ENCODE results near the gene SUPT6H.

Gene SUPT6H

DNA sequence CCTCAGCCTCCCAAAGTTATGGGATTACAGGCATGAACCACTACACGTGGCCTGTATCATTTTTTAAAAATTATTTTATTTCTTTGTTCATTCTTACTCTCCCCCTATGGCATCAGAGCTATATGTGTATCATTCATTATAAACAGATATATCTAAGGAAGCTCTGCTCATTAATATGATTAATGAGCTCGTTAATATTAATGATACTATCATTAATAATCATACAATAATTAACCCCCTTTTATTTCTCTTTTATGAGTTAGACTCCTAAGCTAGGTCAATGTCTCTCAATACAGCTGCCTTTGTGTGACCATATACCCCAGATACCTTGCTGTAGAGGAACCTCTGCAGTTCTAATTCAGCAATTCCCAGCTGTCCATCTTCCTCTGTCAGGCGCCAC, 43.5 kb upstream of the SUPT6H start:
- TF ChIP-seq, protein P1, sequence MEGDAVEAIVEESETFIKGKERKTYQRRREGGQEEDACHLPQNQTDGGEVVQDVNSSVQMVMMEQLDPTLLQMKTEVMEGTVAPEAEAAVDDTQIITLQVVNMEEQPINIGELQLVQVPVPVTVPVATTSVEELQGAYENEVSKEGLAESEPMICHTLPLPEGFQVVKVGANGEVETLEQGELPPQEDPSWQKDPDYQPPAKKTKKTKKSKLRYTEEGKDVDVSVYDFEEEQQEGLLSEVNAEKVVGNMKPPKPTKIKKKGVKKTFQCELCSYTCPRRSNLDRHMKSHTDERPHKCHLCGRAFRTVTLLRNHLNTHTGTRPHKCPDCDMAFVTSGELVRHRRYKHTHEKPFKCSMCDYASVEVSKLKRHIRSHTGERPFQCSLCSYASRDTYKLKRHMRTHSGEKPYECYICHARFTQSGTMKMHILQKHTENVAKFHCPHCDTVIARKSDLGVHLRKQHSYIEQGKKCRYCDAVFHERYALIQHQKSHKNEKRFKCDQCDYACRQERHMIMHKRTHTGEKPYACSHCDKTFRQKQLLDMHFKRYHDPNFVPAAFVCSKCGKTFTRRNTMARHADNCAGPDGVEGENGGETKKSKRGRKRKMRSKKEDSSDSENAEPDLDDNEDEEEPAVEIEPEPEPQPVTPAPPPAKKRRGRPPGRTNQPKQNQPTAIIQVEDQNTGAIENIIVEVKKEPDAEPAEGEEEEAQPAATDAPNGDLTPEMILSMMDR (IDR thresholded peaks at IDR 0.05) = no peak
- no peak for TF ChIP-seq ZFX (IDR thresholded peaks at IDR 0.05; ENCODE audit: borderline replicate concordance)

DNA sequence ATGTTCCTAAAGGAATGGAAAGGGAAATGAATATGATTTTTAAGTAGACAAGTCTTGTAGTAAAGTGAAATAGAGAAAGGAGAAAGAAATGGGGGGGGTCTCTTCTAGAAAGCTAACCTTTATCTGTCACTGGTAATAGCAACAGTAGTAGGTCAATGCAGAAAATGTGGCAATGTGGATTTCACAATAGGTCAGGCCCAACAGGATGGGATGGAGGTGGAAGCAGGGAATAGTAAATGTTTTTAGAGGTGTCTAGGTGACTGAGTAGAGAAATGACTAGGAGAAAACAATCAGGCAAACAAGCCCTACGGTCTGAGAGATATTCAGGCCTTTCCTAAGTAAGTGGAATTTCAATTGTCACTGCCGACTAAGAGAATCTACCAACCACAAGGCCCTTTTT, 42.0 kb upstream of the SUPT6H start:
- TF ChIP-seq, protein P1 (IDR thresholded peaks at IDR 0.05) = no peak
- TF ChIP-seq ZFX (IDR thresholded peaks at IDR 0.05; ENCODE audit: borderline replicate concordance) = no peak
- no peak overlapping the region for H3K27ac ChIP-seq

More for the DNA sequence above, 43.5 kb upstream of the SUPT6H start:
- H3K27ac ChIP-seq = no peak overlapping the region

DNA sequence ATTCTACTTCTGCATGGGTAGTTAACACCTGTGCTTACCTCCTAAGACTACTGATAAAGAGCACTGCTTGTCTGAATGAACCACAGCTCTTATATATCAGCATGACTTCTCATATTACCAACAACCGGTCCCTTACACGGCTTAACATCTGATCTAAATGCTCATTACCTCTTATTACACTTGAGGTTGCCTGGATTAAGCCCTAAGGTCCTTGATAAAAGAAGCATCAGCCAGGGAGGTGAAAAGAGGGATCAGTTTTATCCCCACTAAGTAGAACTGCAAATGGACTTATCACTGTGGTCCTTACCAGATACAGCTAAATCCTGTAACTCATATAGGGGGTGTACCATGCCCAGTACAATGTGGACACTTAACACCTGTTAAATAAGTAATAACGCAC, 39.8 kb upstream of the SUPT6H start:
- no peak overlapping the region for H3K27ac ChIP-seq
- TF ChIP-seq, protein P1 (IDR thresholded peaks at IDR 0.05) = no peak
- TF ChIP-seq ZFX (IDR thresholded peaks at IDR 0.05; ENCODE audit: borderline replicate concordance) = no peak

DNA sequence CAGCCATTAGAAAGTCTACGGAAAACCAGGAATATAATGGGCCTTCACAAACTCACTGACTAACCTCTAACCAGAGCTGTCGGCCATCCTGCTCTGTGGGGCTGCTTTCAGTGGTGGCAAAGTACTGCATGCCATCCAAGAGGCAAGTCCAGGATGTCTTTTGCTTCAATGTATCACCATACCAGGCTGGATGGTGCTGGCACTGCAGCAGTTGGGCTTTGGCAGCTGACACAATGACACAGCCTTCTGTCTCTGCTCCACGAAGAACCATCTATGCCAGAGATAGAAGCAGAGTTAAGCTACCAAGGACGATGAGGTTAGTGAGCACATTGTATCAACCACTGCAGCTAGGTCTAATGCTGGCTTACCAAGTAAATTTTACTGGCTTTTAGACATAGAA, 38.3 kb upstream of the SUPT6H start:
- TF ChIP-seq, protein P1 (IDR thresholded peaks at IDR 0.05) = no peak
- TF ChIP-seq ZFX (IDR thresholded peaks at IDR 0.05; ENCODE audit: borderline replicate concordance) = no peak
- H3K27ac ChIP-seq = no peak overlapping the region

DNA sequence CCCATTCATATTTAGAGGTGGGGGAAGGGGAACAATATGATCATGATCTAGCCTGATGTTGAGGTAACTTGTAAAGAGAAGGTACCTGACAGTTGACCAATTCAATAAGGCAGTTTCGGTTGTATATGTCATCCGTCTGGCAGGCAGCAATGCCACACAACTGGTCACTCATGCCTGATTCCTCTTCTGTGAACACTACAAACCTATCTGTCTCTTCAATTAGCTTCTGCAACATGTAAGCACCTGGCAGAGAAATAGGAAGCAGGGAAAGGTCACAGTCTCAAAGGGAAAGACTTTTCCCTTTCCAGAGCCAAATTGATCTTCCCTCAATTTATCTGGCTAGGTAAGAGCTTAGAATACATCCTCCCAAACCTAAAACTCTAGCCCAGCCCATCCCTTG, 37.9 kb upstream of the SUPT6H start:
- TF ChIP-seq ZFX (IDR thresholded peaks at IDR 0.05; ENCODE audit: borderline replicate concordance) = no peak
- TF ChIP-seq, protein P1 (IDR thresholded peaks at IDR 0.05) = no peak
- no peak overlapping the region for H3K27ac ChIP-seq

DNA sequence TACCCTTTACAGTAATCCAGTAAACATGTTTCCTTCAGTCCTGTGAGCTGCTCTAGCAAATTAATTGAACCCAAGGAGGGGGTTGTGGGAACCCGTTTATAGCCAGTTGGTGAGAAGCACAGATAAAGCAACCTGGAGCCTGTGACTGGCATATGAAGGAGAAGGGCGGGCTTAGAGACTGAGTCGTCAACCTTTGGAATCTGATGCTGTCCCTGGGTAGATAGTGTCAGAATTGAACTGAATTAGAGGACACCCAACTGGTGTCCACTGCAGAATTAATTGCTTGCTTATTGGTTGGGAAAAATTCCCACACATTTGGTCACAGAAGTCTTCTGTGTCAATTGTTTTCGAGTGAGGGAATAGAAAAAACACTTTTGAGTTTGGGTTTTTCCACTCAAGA, 35.2 kb upstream of the SUPT6H start:
- no peak overlapping the region for H3K27ac ChIP-seq
- no peak for TF ChIP-seq ZFX (IDR thresholded peaks at IDR 0.05; ENCODE audit: borderline replicate concordance)
- TF ChIP-seq, protein P1 (IDR thresholded peaks at IDR 0.05) = no peak

DNA sequence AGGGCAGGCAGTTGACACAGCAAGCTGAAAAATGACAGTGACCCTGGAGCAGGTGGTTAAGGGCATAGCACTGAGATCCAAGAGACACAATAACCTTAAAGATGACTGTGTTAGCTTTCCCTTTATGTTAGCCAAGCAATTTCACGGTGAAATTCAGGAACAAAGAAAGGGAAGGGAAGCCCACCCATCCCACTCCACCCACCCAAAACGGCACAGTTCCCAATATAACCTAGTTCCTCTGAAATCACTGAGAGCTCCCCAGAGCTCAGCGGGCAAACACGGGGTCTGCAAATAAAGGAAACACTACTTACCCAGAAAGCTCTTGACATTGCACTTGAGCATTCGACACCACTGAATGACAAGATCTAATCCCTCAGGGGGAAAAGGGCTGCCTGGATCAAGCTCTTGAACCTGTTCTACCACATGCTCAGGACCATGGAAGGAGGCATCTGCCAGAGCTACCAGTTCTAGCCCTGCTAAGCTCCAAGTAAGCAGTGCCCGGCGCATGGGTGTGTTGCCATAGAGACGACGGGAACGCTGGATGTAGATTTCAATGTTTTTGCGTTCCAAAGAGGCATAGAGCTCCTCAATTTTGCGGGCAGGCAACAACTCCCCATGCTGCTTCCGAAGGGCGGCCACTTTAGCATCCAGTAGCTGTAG, 27.7 kb upstream of the SUPT6H start:
- no peak for TF ChIP-seq ZFX (IDR thresholded peaks at IDR 0.05; ENCODE audit: borderline replicate concordance)
- TF ChIP-seq, protein P1 (IDR thresholded peaks at IDR 0.05) = no peak
- H3K27ac ChIP-seq = no peak overlapping the region

All from 22Rv1 (cell line).